PFSK-1 (cell line): Measurements from ENCODE around the gene ZNF581.

Experiments
- FOXP2 ChIP-seq: optimal IDR thresholded peaks from 2 replicates; pipeline ENCODE3; 2011; ENCODE audit warnings: borderline replicate concordance, control low read depth, inconsistent platforms; ENCODE audit not compliant: insufficient read depth; ENCODE audit errors: extremely low read length, extremely low read depth
- POLR2AphosphoS5 ChIP-seq: IDR thresholded peaks from 2 replicates; pipeline ENCODE4 v1.6.1; 2012; ENCODE audit warnings: low read depth, mild to moderate bottlenecking, control low read depth, low read length, moderate library complexity
- REST ChIP-seq, 2 experiments: IDR thresholded peaks; 2 replicates each; pipeline versions ENCODE4 v1.6.1 to v1.8.0; 2011 to 2012; ENCODE audit warnings: low read depth in 2 of 2, low read length in 2 of 2, control low read depth in 1 of 2, inconsistent platforms in 1 of 2, mild to moderate bottlenecking in 1 of 2, moderate library complexity in 1 of 2; ENCODE audit not compliant: insufficient read depth in 1 of 2
- SIN3A ChIP-seq: IDR thresholded peaks from 2 replicates; pipeline ENCODE4 v1.6.1; 2012; ENCODE audit warnings: mild to moderate bottlenecking, low read length, moderate library complexity, borderline replicate concordance; ENCODE audit not compliant: insufficient read depth
- TAF1 ChIP-seq: IDR thresholded peaks from 2 replicates; pipeline ENCODE4 v1.6.1; 2012; ENCODE audit warnings: low read length, control low read depth, borderline replicate concordance; ENCODE audit not compliant: insufficient read depth

ZNF581 gene

DNA sequence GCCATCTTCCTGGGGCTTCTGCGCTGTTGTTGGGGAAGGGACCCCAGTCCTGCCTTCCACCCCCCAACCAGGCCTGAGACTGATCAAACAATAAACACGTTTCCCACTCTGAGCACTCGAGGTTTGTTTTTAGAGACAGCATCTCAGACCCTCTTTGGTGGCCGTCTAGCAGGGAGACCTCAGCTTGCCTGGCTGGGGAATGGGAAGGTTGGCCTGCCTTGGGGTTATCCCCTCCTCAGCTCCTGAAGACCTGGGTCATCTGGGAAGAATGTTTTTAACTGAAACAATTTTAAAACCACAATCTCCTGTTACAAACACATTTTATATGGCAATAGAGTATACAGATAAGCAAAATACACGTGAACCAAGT lies 2.0 kb downstream of the ZNF581 start:
- TF ChIP-seq REST (IDR thresholded peaks at IDR 0.05; ENCODE audit: insufficient read depth in 1 of 2, low read depth in 2 of 2, low read length in 2 of 2) (no peak), TAF1 (no peak), SIN3A (no peak), FOXP2 (no peak), POLR2AphosphoS5 (no peak)

GRCh38 chr19:55646889-55647731 lies 3.7 kb downstream of the ZNF581 start:
- TF ChIP-seq POLR2AphosphoS5 (peak; percentile 44; the same call in 1 of the 2 replicates), REST (IDR thresholded peaks at IDR 0.05; ENCODE audit: insufficient read depth in 1 of 2, low read depth in 2 of 2, low read length in 2 of 2) (no peak), SIN3A (no peak), TAF1 (no peak), FOXP2 (no peak)

DNA sequence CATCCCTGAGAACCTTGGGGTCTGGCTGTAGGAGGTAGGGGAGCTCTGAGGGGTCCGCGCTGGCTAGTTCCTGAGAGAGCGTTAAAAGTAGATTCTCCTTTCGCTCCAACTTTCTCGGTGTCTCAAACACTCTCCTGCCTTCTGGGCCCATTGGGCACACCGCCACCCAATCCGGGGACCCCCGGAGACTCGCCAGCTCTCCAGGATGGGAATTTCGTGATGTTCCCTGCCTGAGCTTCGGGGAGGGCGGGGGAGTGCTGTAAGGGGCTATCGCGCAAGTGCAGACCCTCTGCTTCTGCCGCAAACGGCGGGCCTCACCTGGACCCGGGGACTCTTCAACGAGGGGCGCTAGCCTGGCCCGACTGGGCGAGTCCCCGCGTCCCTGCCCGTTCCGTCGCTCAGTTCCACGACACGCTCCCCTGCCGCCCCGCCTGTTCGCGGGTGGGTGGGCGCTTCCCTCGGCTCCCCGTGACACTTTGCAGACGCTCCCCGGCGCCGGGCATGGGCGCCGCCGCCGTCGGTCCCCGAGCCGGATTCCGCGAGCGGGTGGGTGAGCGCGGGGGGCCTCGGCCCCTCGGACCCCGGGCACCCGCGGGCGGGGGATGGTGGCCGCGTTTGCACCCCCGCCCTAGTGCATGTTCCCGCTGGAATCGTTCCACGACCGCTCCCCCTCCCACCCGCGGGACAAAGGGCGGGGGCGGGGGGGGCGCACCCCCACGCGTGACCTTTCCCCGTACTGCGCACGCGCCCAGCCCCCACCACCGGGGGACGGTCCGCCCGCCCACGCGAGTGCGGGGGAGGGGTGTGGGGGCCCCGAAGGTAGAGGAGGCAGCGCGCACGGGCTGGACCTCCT lies 4.5 kb downstream of the ZNF581 start, which contains the start of gene CCDC106:
Gene CCDC106, plus strand, starts transcription at position 481 of the 853 bp plus-strand sequence. CDS start 835 bp downstream, outside the sequence.
- TF ChIP-seq SIN3A (no peak), FOXP2 (peak; percentile 78), TAF1 (0 out of 2 replicates have a peak, but pooled peaks have one; percentile 12), REST (IDR thresholded peaks at IDR 0.05; ENCODE audit: insufficient read depth in 1 of 2, low read depth in 2 of 2, low read length in 2 of 2) (no peak)

DNA sequence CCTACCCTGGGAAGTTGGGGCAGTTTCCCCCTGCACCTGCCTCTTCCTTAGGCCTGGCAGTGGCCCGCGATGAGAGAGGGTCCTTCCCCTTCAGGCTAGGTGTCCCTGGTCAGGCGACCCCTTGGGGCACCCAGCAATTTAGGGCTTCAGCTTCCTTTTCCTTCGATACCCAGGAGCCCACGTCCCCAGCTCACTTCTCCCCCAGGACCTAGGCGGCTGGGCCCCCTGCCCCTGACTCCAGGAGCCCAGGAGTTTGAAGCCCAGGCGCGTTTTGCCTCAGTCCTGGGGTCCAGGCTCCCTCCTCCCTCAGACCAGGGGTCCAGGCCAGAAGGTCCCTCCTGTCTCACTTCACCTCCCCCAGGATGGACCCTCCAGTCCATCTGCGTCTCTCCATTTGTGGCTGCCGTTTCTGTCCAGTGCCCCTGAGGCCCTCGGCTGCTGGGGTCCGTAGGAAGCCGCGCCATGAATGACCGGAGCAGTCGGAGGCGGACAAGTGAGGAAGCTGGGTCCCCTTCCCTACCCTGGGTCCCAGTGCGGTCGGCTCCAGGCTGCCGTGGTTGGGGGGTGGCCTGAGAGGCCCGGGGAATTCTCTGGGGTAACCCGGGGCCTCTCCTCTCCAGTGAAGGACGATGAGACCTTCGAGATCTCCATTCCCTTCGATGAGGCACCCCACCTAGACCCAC lies 5.3 kb downstream of the ZNF581 start:
- TF ChIP-seq SIN3A, result no peak
- no peak for TF ChIP-seq TAF1
- no peak for TF ChIP-seq FOXP2
- no peak for TF ChIP-seq POLR2AphosphoS5
- no peak for TF ChIP-seq REST (IDR thresholded peaks at IDR 0.05; ENCODE audit: insufficient read depth in 1 of 2, low read depth in 2 of 2, low read length in 2 of 2)
